ENCODE data around the gene SF3A2.

The SF3A2 gene

GRCh38 chr19:2236314-2237050 lies at the start of gene SF3A2, which contains the start of gene PLEKHJ1:
Gene SF3A2 (plus strand): TSS chr19:2236824. CDS start chr19:2243419, 6,595 bp downstream.
Gene PLEKHJ1 (minus strand): TSS chr19:2236329. CDS start chr19:2236248, 81 bp downstream.
- Histone ChIP-seq H3K36me3 (ENCODE audit: insufficient read depth, insufficient read length, low read length) (peaks cover 76% of the 10 kb centered on the region), H3K9me3 (ENCODE audit: insufficient read depth, low read length) (no peaks in the 10 kb centered on the region), H3K4me1 (ENCODE audit: insufficient read depth, insufficient read length) (peaks cover 41% of the 10 kb centered on the region), H3K4me3 (ENCODE audit: insufficient read length, low read depth) (peak within 1 kb of the TSS; percentile 90), H3K9ac (ENCODE audit: insufficient read length, low read depth) (peak within 1 kb of the TSS; percentile 99), H3K27me3 (ENCODE audit: insufficient read depth, insufficient read length) (no peaks in the 10 kb centered on the region)
- peak; percentile 96 for DNase-seq (ENCODE audit: low read depth, low spot score)
- TF ChIP-seq YY1 (IDR thresholded peaks at IDR 0.05; ENCODE audit: insufficient read depth, insufficient read length) (no peak), ZNF274 (IDR thresholded peaks at IDR 0.05; ENCODE audit: low read depth, low read length) (no peak), SUZ12 (IDR thresholded peaks at IDR 0.05; ENCODE audit: extremely low read depth, insufficient read depth, insufficient read length) (no peak)

GRCh38 chr19:2187159-2187558 lies 49.5 kb upstream of the SF3A2 start:
- Histone ChIP-seq H3K9me3 (ENCODE audit: insufficient read depth, low read length) (no peaks in the 10 kb centered on the region), H3K9ac (ENCODE audit: insufficient read length, low read depth) (peak overlapping the region; percentile 5), H3K36me3 (ENCODE audit: insufficient read depth, insufficient read length, low read length) (peaks cover 79% of the 10 kb centered on the region), H3K4me3 (ENCODE audit: insufficient read length, low read depth) (no peak overlapping the region), H3K4me1 (ENCODE audit: insufficient read depth, insufficient read length) (peaks cover 47% of the 10 kb centered on the region), H3K27me3 (ENCODE audit: insufficient read depth, insufficient read length) (no peaks in the 10 kb centered on the region)
- no peak for DNase-seq (ENCODE audit: low read depth, low spot score)
- no peak for TF ChIP-seq ZNF274 (IDR thresholded peaks at IDR 0.05; ENCODE audit: low read depth, low read length)
- TF ChIP-seq SUZ12 (IDR thresholded peaks at IDR 0.05; ENCODE audit: extremely low read depth, insufficient read depth, insufficient read length), result no peak
- TF ChIP-seq YY1 (IDR thresholded peaks at IDR 0.05; ENCODE audit: insufficient read depth, insufficient read length), result no peak

GRCh38 chr19:2188708-2189385 lies 47.8 kb upstream of the SF3A2 start:
- Histone ChIP-seq H3K36me3 (ENCODE audit: insufficient read depth, insufficient read length, low read length) (peaks cover 79% of the 10 kb centered on the region), H3K4me3 (ENCODE audit: insufficient read length, low read depth) (no peak overlapping the region), H3K9me3 (ENCODE audit: insufficient read depth, low read length) (no peaks in the 10 kb centered on the region), H3K9ac (ENCODE audit: insufficient read length, low read depth) (no peak overlapping the region), H3K27me3 (ENCODE audit: insufficient read depth, insufficient read length) (no peaks in the 10 kb centered on the region), H3K4me1 (ENCODE audit: insufficient read depth, insufficient read length) (peaks cover 38% of the 10 kb centered on the region)
- TF ChIP-seq SUZ12 (IDR thresholded peaks at IDR 0.05; ENCODE audit: extremely low read depth, insufficient read depth, insufficient read length), result no peak
- TF ChIP-seq ZNF274 (IDR thresholded peaks at IDR 0.05; ENCODE audit: low read depth, low read length), result no peak
- no peak for TF ChIP-seq YY1 (IDR thresholded peaks at IDR 0.05; ENCODE audit: insufficient read depth, insufficient read length)
- DNase-seq (ENCODE audit: low read depth, low spot score), result no peak

- Histone ChIP-seq H3K27me3 (ENCODE audit: insufficient read depth, insufficient read length) (no peaks in the 10 kb centered on the region), H3K4me1 (ENCODE audit: insufficient read depth, insufficient read length) (peaks cover 30% of the 10 kb centered on the region), H3K4me3 (ENCODE audit: insufficient read length, low read depth) (no peak overlapping the region), H3K36me3 (ENCODE audit: insufficient read depth, insufficient read length, low read length) (peaks cover 74% of the 10 kb centered on the region), H3K9me3 (ENCODE audit: insufficient read depth, low read length) (no peaks in the 10 kb centered on the region), H3K9ac (ENCODE audit: insufficient read length, low read depth) (no peak overlapping the region)
- TF ChIP-seq YY1 (IDR thresholded peaks at IDR 0.05; ENCODE audit: insufficient read depth, insufficient read length) (no peak), SUZ12 (IDR thresholded peaks at IDR 0.05; ENCODE audit: extremely low read depth, insufficient read depth, insufficient read length) (no peak), ZNF274 (IDR thresholded peaks at IDR 0.05; ENCODE audit: low read depth, low read length) (no peak)
- no peak for DNase-seq (ENCODE audit: low read depth, low spot score)
These were observed 46.7 kb upstream of the SF3A2 start for GRCh38 chr19:2189880-2190279.

GRCh38 chr19:2190848-2191455 lies 45.7 kb upstream of the SF3A2 start:
- DNase-seq (ENCODE audit: low read depth, low spot score), result no peak
- Histone ChIP-seq H3K9me3 (ENCODE audit: insufficient read depth, low read length) (no peaks in the 10 kb centered on the region), H3K9ac (ENCODE audit: insufficient read length, low read depth) (peak overlapping the region; percentile 17), H3K4me3 (ENCODE audit: insufficient read length, low read depth) (no peak overlapping the region), H3K4me1 (ENCODE audit: insufficient read depth, insufficient read length) (peaks cover 28% of the 10 kb centered on the region), H3K27me3 (ENCODE audit: insufficient read depth, insufficient read length) (no peaks in the 10 kb centered on the region), H3K36me3 (ENCODE audit: insufficient read depth, insufficient read length, low read length) (peaks cover 84% of the 10 kb centered on the region)
- TF ChIP-seq YY1 (IDR thresholded peaks at IDR 0.05; ENCODE audit: insufficient read depth, insufficient read length) (no peak), ZNF274 (IDR thresholded peaks at IDR 0.05; ENCODE audit: low read depth, low read length) (no peak)

GRCh38 chr19:2191456-2192310 lies 44.9 kb upstream of the SF3A2 start:
- Histone ChIP-seq H3K9me3 (ENCODE audit: insufficient read depth, low read length) (no peaks in the 10 kb centered on the region), H3K27me3 (ENCODE audit: insufficient read depth, insufficient read length) (no peaks in the 10 kb centered on the region), H3K4me1 (ENCODE audit: insufficient read depth, insufficient read length) (peaks cover 23% of the 10 kb centered on the region), H3K36me3 (ENCODE audit: insufficient read depth, insufficient read length, low read length) (peaks cover 87% of the 10 kb centered on the region), H3K4me3 (ENCODE audit: insufficient read length, low read depth) (no peak overlapping the region), H3K9ac (ENCODE audit: insufficient read length, low read depth) (peak overlapping the region; percentile 17)
- DNase-seq (ENCODE audit: low read depth, low spot score), result no peak
- no peak for TF ChIP-seq SUZ12 (IDR thresholded peaks at IDR 0.05; ENCODE audit: extremely low read depth, insufficient read depth, insufficient read length)
- no peak for TF ChIP-seq YY1 (IDR thresholded peaks at IDR 0.05; ENCODE audit: insufficient read depth, insufficient read length)
- TF ChIP-seq ZNF274 (IDR thresholded peaks at IDR 0.05; ENCODE audit: low read depth, low read length), result no peak
